A549 (cell line): ENCODE results near the gene GREB1.

Experiments used
- CEBPB ChIP-seq, 2 experiments: fragments of >200 bp in 1 of 2; sonication (Bioruptor Twin) in 1 of 2; formaldehyde crosslinking in 1 of 2; IDR thresholded peaks; 2 replicates each; pipeline ENCODE4 v1.6.1; 2012 to 2016
- CTCF ChIP-seq: fragments of >200 bp; sonication (Bioruptor Twin); formaldehyde crosslinking; IDR thresholded peaks from 3 replicates; pipeline ENCODE4 v1.5.1; 2016
- E2F6 ChIP-seq: IDR thresholded peaks from 2 replicates; pipeline ENCODE4 v1.6.1; 2012; ENCODE audit warnings: low read depth, borderline replicate concordance
- JUN ChIP-seq, 2 experiments: fragments of >200 bp; sonication (Bioruptor Twin); formaldehyde crosslinking; IDR thresholded peaks; 2 replicates in 1 of 2; 3 replicates in 1 of 2; pipeline ENCODE4 v1.6.1; 2016 to 2017
- MAX ChIP-seq: IDR thresholded peaks from 2 replicates; pipeline ENCODE4 v1.6.1; 2012
- NFE2L2 ChIP-seq: fragments of 150-350 bp; conservative IDR thresholded peaks from 2 replicates; pipeline ENCODE4 v1.6.1; 2014; ENCODE audit warnings: low read length
- PBX3 ChIP-seq: IDR thresholded peaks from 2 replicates; pipeline ENCODE4 v1.6.1; 2012
- POLR2A ChIP-seq: IDR thresholded peaks from 2 replicates; pipeline ENCODE4 v1.6.1; 2012; ENCODE audit warnings: mild to moderate bottlenecking, low read length
- POLR2AphosphoS2 ChIP-seq: conservative IDR thresholded peaks from 2 replicates; pipeline ENCODE4 v1.6.1; 2012; ENCODE audit warnings: low read length, improper control_type of control experiment, inconsistent platforms
- RAD21 ChIP-seq, 2 experiments: fragments of >200 bp in 1 of 2; sonication (Bioruptor Twin) in 1 of 2; formaldehyde crosslinking in 1 of 2; IDR thresholded peaks in 1 of 2; conservative IDR thresholded peaks in 1 of 2; 2 replicates in 1 of 2; 3 replicates in 1 of 2; pipeline ENCODE4 v1.6.1; 2012 to 2018; ENCODE audit warnings: inconsistent platforms in 1 of 2
- RFX5 ChIP-seq: fragments of 450-650 bp; IDR thresholded peaks from 2 replicates; pipeline ENCODE4 v1.7.1; 2014; ENCODE audit warnings: antibody characterized with exemption, mild to moderate bottlenecking, moderate library complexity

GRCh38 chr2:11649093-11649492 lies 115.2 kb downstream of the GREB1 start:
- TF ChIP-seq PBX3 (no peak), CTCF (no peak), POLR2AphosphoS2 (no peak), E2F6 (no peak), RAD21 (conservative IDR thresholded peaks at IDR 0.05 in 1 of 2, IDR thresholded peaks at IDR 0.05 in 1 of 2) (no peak), NFE2L2 (no peak), MAX (no peak), CEBPB (IDR thresholded peaks at IDR 0.05) (no peak), RFX5 (no peak), JUN (IDR thresholded peaks at IDR 0.05) (no peak), POLR2A (no peak)
